HepG2 (cell line): Measurements from ENCODE around the gene FMNL2. TPM values are rescaled to one million over a fixed set of nuclear protein-coding genes. Genes with fewer than 3 reads are reported as not detected.
A peak's percentile ranks its signal among the peaks of the same experiment; 100 is the strongest.

Experiments
- ASH2L ChIP-seq: fragments of 300-600, 200-600 bp; sonication (generic); IDR thresholded peaks from 2 replicates; pipeline ENCODE4 v1.7.0; 2017; ENCODE audit warnings: low read depth, mild to moderate bottlenecking, moderate library complexity, mixed read lengths, low read length; ENCODE audit not compliant: insufficient read length
- CAMTA2 ChIP-seq: sonication (generic); formaldehyde crosslinking; IDR thresholded peaks from 2 replicates; pipeline ENCODE4 v1.4.0; 2020; ENCODE audit warnings: mild to moderate bottlenecking, missing genetic modification reagents, borderline replicate concordance
- CBX2 ChIP-seq, 2 experiments: fragments of 200-600 bp in 1 of 2; sonication (generic); formaldehyde crosslinking in 1 of 2; IDR thresholded peaks; 2 replicates each; pipeline versions ENCODE4 v1.7.0 to v1.8.1; 2018 to 2022; ENCODE audit warnings: low read depth in 2 of 2, low read length in 1 of 2, mild to moderate bottlenecking in 1 of 2, missing genetic modification reagents in 1 of 2
- EED ChIP-seq: sonication (generic); formaldehyde crosslinking; IDR thresholded peaks from 2 replicates; pipeline ENCODE4 v1.5.0; 2020; ENCODE audit warnings: mild to moderate bottlenecking, missing genetic modification reagents
- FLYWCH1 ChIP-seq: sonication (generic); formaldehyde crosslinking; IDR thresholded peaks from 2 replicates; pipeline ENCODE4 v1.8.1; 2023; ENCODE audit warnings: mild to moderate bottlenecking, missing genetic modification reagents
- FOSL1 ChIP-seq: sonication (generic); formaldehyde crosslinking; IDR thresholded peaks from 2 replicates; pipeline ENCODE4 v1.9.0; 2021; ENCODE audit warnings: missing genetic modification reagents, borderline replicate concordance
- FOXO1 ChIP-seq: sonication (generic); formaldehyde crosslinking; IDR thresholded peaks from 2 replicates; pipeline ENCODE4 v1.4.0; 2020; ENCODE audit warnings: missing genetic modification reagents
- HHEX ChIP-seq: IDR thresholded peaks from 2 replicates; pipeline ENCODE4 v1.6.1; 2016; ENCODE audit warnings: control low read depth
- MTA3 ChIP-seq: sonication (generic); formaldehyde crosslinking; IDR thresholded peaks from 2 replicates; pipeline ENCODE4 v1.4.0; 2020; ENCODE audit warnings: missing genetic modification reagents
- RXRA ChIP-seq: sonication (generic); formaldehyde crosslinking; IDR thresholded peaks from 2 replicates; pipeline ENCODE4 v1.5.1; 2020; ENCODE audit warnings: missing genetic modification reagents
- THAP8 ChIP-seq: sonication (generic); formaldehyde crosslinking; IDR thresholded peaks from 2 replicates; pipeline ENCODE4 v1.5.1; 2020; ENCODE audit warnings: missing genetic modification reagents, mild to moderate bottlenecking, borderline replicate concordance
- ZBTB8A ChIP-seq: sonication (generic); formaldehyde crosslinking; IDR thresholded peaks from 2 replicates; pipeline ENCODE4 v1.4.0; 2020; ENCODE audit warnings: mild to moderate bottlenecking, low read depth, missing genetic modification reagents, borderline replicate concordance
- ZFP41 ChIP-seq: sonication (generic); formaldehyde crosslinking; IDR thresholded peaks from 2 replicates; pipeline ENCODE4 v1.4.0; 2020; ENCODE audit warnings: mild to moderate bottlenecking, missing genetic modification reagents, borderline replicate concordance
- ZFP91 ChIP-seq: sonication (generic); formaldehyde crosslinking; IDR thresholded peaks from 2 replicates; pipeline ENCODE4 v1.9.0; 2022; ENCODE audit warnings: missing genetic modification reagents, mild to moderate bottlenecking, borderline replicate concordance
- ZNF124 ChIP-seq: sonication (generic); formaldehyde crosslinking; IDR thresholded peaks from 2 replicates; pipeline ENCODE4 v1.4.0; 2020; ENCODE audit warnings: missing genetic modification reagents
- ZNF446 ChIP-seq: sonication (generic); formaldehyde crosslinking; IDR thresholded peaks from 2 replicates; pipeline ENCODE4 v1.5.0; 2020; ENCODE audit warnings: mild to moderate bottlenecking, missing genetic modification reagents
- ZNF546 ChIP-seq: sonication (generic); formaldehyde crosslinking; conservative IDR thresholded peaks from 2 replicates; pipeline ENCODE4 v1.8.1; 2023; ENCODE audit warnings: mild to moderate bottlenecking, missing genetic modification reagents
- ZNF552 ChIP-seq: sonication (generic); formaldehyde crosslinking; IDR thresholded peaks from 2 replicates; pipeline ENCODE4 v1.9.0; 2022; ENCODE audit warnings: missing genetic modification reagents, mild to moderate bottlenecking, borderline replicate concordance
- ZNF567 ChIP-seq: sonication (generic); formaldehyde crosslinking; IDR thresholded peaks from 2 replicates; pipeline ENCODE4 v1.8.1; 2023; ENCODE audit warnings: mild to moderate bottlenecking, missing genetic modification reagents, borderline replicate concordance
- ZNF749 ChIP-seq: sonication (generic); formaldehyde crosslinking; IDR thresholded peaks from 2 replicates; pipeline ENCODE4 v1.8.0; 2022; ENCODE audit warnings: mild to moderate bottlenecking, missing genetic modification reagents, moderate library complexity, borderline replicate concordance
- ZNF891 ChIP-seq: sonication (generic); formaldehyde crosslinking; IDR thresholded peaks from 2 replicates; pipeline ENCODE4 v1.5.0; 2020; ENCODE audit warnings: mild to moderate bottlenecking, missing genetic modification reagents
- polyA plus RNA-seq, 8 experiments: library from polyadenylated mRNA; depleted of rRNA in 3 of 8; stranded (reverse) in 7 of 8; unstranded in 1 of 8; fragments of >200 nt; fragmentation: Illumina TruSeq in 4 of 8; extraction: Trizol in 4 of 8; gene quantifications; 2 replicates each; pipeline versions ENCODE4 v1.2.1 to v1.2.3, GENCODE V29; 2011 to 2016; ENCODE audit warnings: low read depth in 4 of 8, missing spikeins in 1 of 8, mixed read lengths in 1 of 8; ENCODE audit not compliant: insufficient read depth in 1 of 8
- total RNA-seq, 5 experiments: library from RNA; depleted of rRNA; stranded (reverse); fragments of >200 nt; fragmentation: Illumina TruSeq; extraction: Trizol; gene quantifications; 2 replicates each; pipeline ENCODE4 v1.2.3, GENCODE V29; 2016; ENCODE audit warnings: low read depth in 1 of 5
- TF ChIP-seq, protein P1 (sequence below): sonication (generic); formaldehyde crosslinking; IDR thresholded peaks from 2 replicates; pipeline ENCODE4 v1.8.0; 2022; ENCODE audit warnings: missing genetic modification reagents, mild to moderate bottlenecking, inconsistent platforms, borderline replicate concordance
- TF ChIP-seq, protein P2 (sequence below): sonication (generic); formaldehyde crosslinking; IDR thresholded peaks from 2 replicates; pipeline ENCODE4 v1.8.0; 2022; ENCODE audit warnings: missing genetic modification reagents, mild to moderate bottlenecking, moderate library complexity, borderline replicate concordance
- TF ChIP-seq, protein P3 (sequence below): IDR thresholded peaks from 2 replicates; pipeline ENCODE4 v1.6.1; 2016; ENCODE audit warnings: control low read depth

Gene FMNL2
- total and polyA plus RNA-seq, 2 of the 13 experiments (the other 11 are each of a cell fraction or from before 2014, with no cell fraction given) = 66.5 to 67.7 TPM

- no peak for TF ChIP-seq FLYWCH1
- TF ChIP-seq FOSL1 (CRISPR knock-in tag) = 0 out of 2 replicates have a peak, but pooled peaks have one; percentile 4
- no peak for TF ChIP-seq ZNF567
- no peak for TF ChIP-seq ZNF749 (CRISPR knock-in tag)
- no peak for TF ChIP-seq ZNF546 (CRISPR knock-in tag)
- TF ChIP-seq, protein P1, sequence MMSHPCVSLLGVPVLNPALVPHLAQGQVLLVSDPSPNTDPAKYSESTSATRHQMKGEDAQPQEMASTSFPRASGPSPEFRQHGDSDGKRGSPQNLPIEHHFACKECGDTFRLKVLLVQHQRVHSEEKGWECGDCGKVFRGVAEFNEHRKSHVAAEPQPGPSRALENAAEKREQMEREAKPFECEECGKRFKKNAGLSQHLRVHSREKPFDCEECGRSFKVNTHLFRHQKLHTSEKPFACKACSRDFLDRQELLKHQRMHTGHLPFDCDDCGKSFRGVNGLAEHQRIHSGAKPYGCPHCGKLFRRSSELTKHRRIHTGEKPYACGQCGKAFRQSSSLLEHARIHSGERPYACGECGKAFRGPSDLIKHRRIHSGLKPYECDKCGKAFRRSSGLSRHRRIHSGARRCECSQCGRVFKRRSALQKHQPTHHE (CRISPR knock-in tag) = peak; percentile 79; the same call in 1 of the 2 replicates
- TF ChIP-seq CAMTA2 (CRISPR knock-in tag) = no peak
- TF ChIP-seq EED (CRISPR knock-in tag) = no peak
- TF ChIP-seq ZFP91 (CRISPR knock-in tag) = no peak; the same call in 1 of the 2 replicates
- no peak for TF ChIP-seq ZBTB8A (CRISPR knock-in tag)
- TF ChIP-seq FOXO1 = peak; percentile 99
- no peak for TF ChIP-seq ZFP41 (CRISPR knock-in tag)
- TF ChIP-seq, protein P2, sequence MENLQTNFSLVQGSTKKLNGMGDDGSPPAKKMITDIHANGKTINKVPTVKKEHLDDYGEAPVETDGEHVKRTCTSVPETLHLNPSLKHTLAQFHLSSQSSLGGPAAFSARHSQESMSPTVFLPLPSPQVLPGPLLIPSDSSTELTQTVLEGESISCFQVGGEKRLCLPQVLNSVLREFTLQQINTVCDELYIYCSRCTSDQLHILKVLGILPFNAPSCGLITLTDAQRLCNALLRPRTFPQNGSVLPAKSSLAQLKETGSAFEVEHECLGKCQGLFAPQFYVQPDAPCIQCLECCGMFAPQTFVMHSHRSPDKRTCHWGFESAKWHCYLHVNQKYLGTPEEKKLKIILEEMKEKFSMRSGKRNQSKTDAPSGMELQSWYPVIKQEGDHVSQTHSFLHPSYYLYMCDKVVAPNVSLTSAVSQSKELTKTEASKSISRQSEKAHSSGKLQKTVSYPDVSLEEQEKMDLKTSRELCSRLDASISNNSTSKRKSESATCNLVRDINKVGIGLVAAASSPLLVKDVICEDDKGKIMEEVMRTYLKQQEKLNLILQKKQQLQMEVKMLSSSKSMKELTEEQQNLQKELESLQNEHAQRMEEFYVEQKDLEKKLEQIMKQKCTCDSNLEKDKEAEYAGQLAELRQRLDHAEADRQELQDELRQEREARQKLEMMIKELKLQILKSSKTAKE (CRISPR knock-in tag) = peak; percentile 90
- TF ChIP-seq ASH2L = peak; percentile 68
- 0 out of 2 replicates have a peak, but pooled peaks have one; percentile 36 for TF ChIP-seq ZNF124 (CRISPR knock-in tag)
- TF ChIP-seq HHEX (CRISPR knock-in tag) = peak; percentile 74; the same call in 1 of the 2 replicates
- TF ChIP-seq, protein P3, sequence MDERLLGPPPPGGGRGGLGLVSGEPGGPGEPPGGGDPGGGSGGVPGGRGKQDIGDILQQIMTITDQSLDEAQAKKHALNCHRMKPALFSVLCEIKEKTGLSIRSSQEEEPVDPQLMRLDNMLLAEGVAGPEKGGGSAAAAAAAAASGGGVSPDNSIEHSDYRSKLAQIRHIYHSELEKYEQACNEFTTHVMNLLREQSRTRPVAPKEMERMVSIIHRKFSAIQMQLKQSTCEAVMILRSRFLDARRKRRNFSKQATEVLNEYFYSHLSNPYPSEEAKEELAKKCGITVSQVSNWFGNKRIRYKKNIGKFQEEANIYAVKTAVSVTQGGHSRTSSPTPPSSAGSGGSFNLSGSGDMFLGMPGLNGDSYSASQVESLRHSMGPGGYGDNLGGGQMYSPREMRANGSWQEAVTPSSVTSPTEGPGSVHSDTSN (CRISPR knock-in tag) = peak; percentile 92
- no peak for TF ChIP-seq ZNF891 (CRISPR knock-in tag)
- TF ChIP-seq RXRA (CRISPR knock-in tag) = peak; percentile 80; the same call in 1 of the 2 replicates
- TF ChIP-seq THAP8 (CRISPR knock-in tag) = no peak
- no peak for TF ChIP-seq CBX2 (IDR thresholded peaks at IDR 0.05; ENCODE audit: low read depth, low read length)
- no peak for TF ChIP-seq CBX2 (CRISPR knock-in tag; IDR thresholded peaks at IDR 0.05; ENCODE audit: low read depth)
- TF ChIP-seq ZNF552 (CRISPR knock-in tag) = 0 out of 2 replicates have a peak, but pooled peaks have one; percentile 62
- TF ChIP-seq MTA3 (CRISPR knock-in tag) = no peak
- no peak for TF ChIP-seq ZNF446
Observed at GRCh38 chr2:152410165-152410597, 75.2 kb downstream of the FMNL2 start (continued).
